Stimulated activated CD8-positive, alpha-beta memory T cell treated with anti-CD3 and anti-CD28 coated beads, Interleukin-4, amount 100 ng/mL, for 24 hours (primary cell): Measurements from ENCODE around the gene CAPZB.
A peak's percentile ranks its signal among the peaks of the same experiment; 100 is the strongest.

Experiments used
- DNase-seq: peaks from one replicate; pipeline ENCODE4 v3.0.0-alpha.2; 2020; ENCODE audit warnings: low read depth

CAPZB gene

GRCh38 chr1:19468397-19468956 is 16.9 kb downstream of the CAPZB start:
- DNase-seq: peak; percentile 47

- DNase-seq: no peak
Measured at GRCh38 chr1:19467199-19468187, 17.8 kb downstream of the CAPZB start.

GRCh38 chr1:19466112-19466561 is 19.2 kb downstream of the CAPZB start:
- no peak for DNase-seq

- no peak for DNase-seq
Measured at GRCh38 chr1:19465650-19466049, 19.7 kb downstream of the CAPZB start.

- no peak for DNase-seq
Measured at GRCh38 chr1:19465123-19465522, 20.2 kb downstream of the CAPZB start.

GRCh38 chr1:19464696-19465095 is 20.6 kb downstream of the CAPZB start:
- DNase-seq: no peak

GRCh38 chr1:19463504-19463803 is 21.9 kb downstream of the CAPZB start:
- DNase-seq: no peak

- no peak for DNase-seq
Measured at GRCh38 chr1:19462781-19463503, 22.4 kb downstream of the CAPZB start.

- DNase-seq: no peak
Measured at GRCh38 chr1:19461220-19461554, 24.2 kb downstream of the CAPZB start.

GRCh38 chr1:19460535-19461219 is 24.7 kb downstream of the CAPZB start:
- DNase-seq: no peak

GRCh38 chr1:19458815-19459417 is 26.4 kb downstream of the CAPZB start:
- no peak for DNase-seq

GRCh38 chr1:19457607-19458006 is 27.7 kb downstream of the CAPZB start:
- DNase-seq: no peak

GRCh38 chr1:19456968-19457441 is 28.3 kb downstream of the CAPZB start:
- DNase-seq: no peak

- no peak for DNase-seq
Measured at GRCh38 chr1:19455353-19455752, 30.0 kb downstream of the CAPZB start.

GRCh38 chr1:19454265-19455146 is 30.8 kb downstream of the CAPZB start:
- no peak for DNase-seq

- no peak for DNase-seq
Measured at GRCh38 chr1:19453741-19454201, 31.6 kb downstream of the CAPZB start.

- no peak for DNase-seq
Measured at GRCh38 chr1:19452221-19452663, 33.1 kb downstream of the CAPZB start.

- no peak for DNase-seq
Measured at GRCh38 chr1:19450811-19451515, 34.4 kb downstream of the CAPZB start.

GRCh38 chr1:19449454-19450228 is 35.7 kb downstream of the CAPZB start:
- no peak for DNase-seq
